Right lobe of liver (tissue), 4 donors: Measurements from ENCODE around the gene TMEM11.

Source experiments
- POLR2A ChIP-seq: fragments of 450-650 bp; IDR thresholded peaks from one replicate; pipeline ENCODE4 v1.6.1; 2017; ENCODE audit warnings: antibody characterized with exemption, mild to moderate bottlenecking
- TF ChIP-seq, protein P1 (sequence below), 4 donors: fragments of 200-600 bp in 3 of 4; fragments of 450-650 bp in 1 of 4; IDR thresholded peaks; one replicate each; pipeline versions ENCODE4 v1.5.1 to v1.8.0; 2016 to 2022; ENCODE audit warnings: antibody characterized with exemption in 4 of 4, mild to moderate bottlenecking in 2 of 4
- donor health status: DM: no; HTN: no; CAD: no.
- donor health status: DM: no; HTN: no; CAD: no.
- donor health status: DM: no; HTN: yes; CAD: no.

DNA sequence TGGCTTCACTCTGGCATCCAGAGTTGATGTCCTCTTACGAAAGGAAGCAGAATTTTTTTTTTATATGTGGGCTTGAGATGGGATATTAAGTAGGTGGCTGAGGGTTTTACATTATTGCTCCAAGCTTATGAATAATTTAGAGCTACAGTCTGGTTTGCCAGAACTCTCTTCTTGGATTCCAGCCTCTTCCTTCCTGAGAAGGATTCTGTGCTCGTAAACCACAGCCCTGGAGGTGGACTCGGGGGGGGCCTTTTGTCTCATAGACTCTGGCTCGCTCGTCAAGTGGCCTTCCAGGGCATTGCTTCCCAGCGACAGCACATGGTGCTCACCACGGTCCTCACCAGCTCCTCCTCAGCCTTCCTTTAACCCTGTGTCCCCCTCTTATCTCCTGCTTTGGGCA is 43.2 kb downstream of the TMEM11 start:
- TF ChIP-seq POLR2A = no peak
- TF ChIP-seq, protein P1, sequence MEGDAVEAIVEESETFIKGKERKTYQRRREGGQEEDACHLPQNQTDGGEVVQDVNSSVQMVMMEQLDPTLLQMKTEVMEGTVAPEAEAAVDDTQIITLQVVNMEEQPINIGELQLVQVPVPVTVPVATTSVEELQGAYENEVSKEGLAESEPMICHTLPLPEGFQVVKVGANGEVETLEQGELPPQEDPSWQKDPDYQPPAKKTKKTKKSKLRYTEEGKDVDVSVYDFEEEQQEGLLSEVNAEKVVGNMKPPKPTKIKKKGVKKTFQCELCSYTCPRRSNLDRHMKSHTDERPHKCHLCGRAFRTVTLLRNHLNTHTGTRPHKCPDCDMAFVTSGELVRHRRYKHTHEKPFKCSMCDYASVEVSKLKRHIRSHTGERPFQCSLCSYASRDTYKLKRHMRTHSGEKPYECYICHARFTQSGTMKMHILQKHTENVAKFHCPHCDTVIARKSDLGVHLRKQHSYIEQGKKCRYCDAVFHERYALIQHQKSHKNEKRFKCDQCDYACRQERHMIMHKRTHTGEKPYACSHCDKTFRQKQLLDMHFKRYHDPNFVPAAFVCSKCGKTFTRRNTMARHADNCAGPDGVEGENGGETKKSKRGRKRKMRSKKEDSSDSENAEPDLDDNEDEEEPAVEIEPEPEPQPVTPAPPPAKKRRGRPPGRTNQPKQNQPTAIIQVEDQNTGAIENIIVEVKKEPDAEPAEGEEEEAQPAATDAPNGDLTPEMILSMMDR (IDR thresholded peaks at IDR 0.05) = no peak
